CD14-positive monocyte (primary cell): ENCODE measurements around the gene DNAAF3. TPM values are rescaled to one million over a fixed set of nuclear protein-coding genes. Genes with fewer than 3 reads are reported as not detected.
A peak's percentile ranks its signal among the peaks of the same experiment; 100 is the strongest.

Source experiments
- DNase-seq, 3 donors: peaks; one replicate each; pipeline ENCODE4 v3.0.0-alpha.2; 2011 to 2022
- H2AFZ ChIP-seq: 2 replicates; pipeline ENCODE4 v1.6.0; 2012; ENCODE audit warnings: mild to moderate bottlenecking, low read depth, low read length, inconsistent platforms; ENCODE audit not compliant: insufficient read depth, poor library complexity, severe bottlenecking
- H3K27ac ChIP-seq, 2 donors: 1 replicate in 1 of 2; 2 replicates in 1 of 2; pipeline ENCODE4 v1.5.1; 2012 to 2013; ENCODE audit warnings: low read length in 2 of 2, control low read depth in 1 of 2, inconsistent platforms in 1 of 2, low read depth in 1 of 2, mild to moderate bottlenecking in 1 of 2
- H3K27me3 ChIP-seq, 2 donors: one replicate each; pipeline versions ENCODE4 v1.6.0 to v1.6.1; 2011 to 2013; ENCODE audit warnings: low read length in 2 of 2; ENCODE audit not compliant: control insufficient read depth in 2 of 2, insufficient read depth in 2 of 2
- H3K36me3 ChIP-seq, 2 donors: replicated peaks in 1 of 2; 1 replicate in 1 of 2; 2 replicates in 1 of 2; pipeline versions ENCODE4 v1.5.1 to v1.6.1; 2012 to 2013; ENCODE audit warnings: low read length in 2 of 2, control low read depth in 1 of 2, inconsistent platforms in 1 of 2, mild to moderate bottlenecking in 1 of 2; ENCODE audit not compliant: insufficient read depth in 2 of 2, control insufficient read depth in 1 of 2
- H3K4me1 ChIP-seq, 2 donors: 1 replicate in 1 of 2; 2 replicates in 1 of 2; pipeline versions ENCODE4 v1.5.1 to v1.6.1; 2012 to 2013; ENCODE audit warnings: low read length in 2 of 2, control low read depth in 1 of 2, inconsistent platforms in 1 of 2, mild to moderate bottlenecking in 1 of 2, moderate library complexity in 1 of 2; ENCODE audit not compliant: insufficient read depth in 2 of 2, control insufficient read depth in 1 of 2
- H3K4me2 ChIP-seq: replicated peaks from 2 replicates; pipeline ENCODE3; 2012; ENCODE audit warnings: low read length, moderate library complexity, mild to moderate bottlenecking; ENCODE audit not compliant: poor library complexity, severe bottlenecking; ENCODE audit errors: extremely low read depth
- H3K4me3 ChIP-seq, 3 experiments: fragments of 200-600 bp in 1 of 3; sonication (generic) in 1 of 3; replicated peaks in 1 of 3; 1 replicate in 2 of 3; 2 replicates in 1 of 3; pipeline ENCODE4 v1.5.1; 2011 to 2013; ENCODE audit warnings: low read length in 3 of 3, mild to moderate bottlenecking in 3 of 3, control low read depth in 2 of 3, low read depth in 2 of 3, inconsistent platforms in 1 of 3, moderate library complexity in 1 of 3
- H3K79me2 ChIP-seq: 2 replicates; pipeline ENCODE4 v1.6.0; 2012; ENCODE audit warnings: mild to moderate bottlenecking, control low read depth, inconsistent platforms, low read length, moderate library complexity; ENCODE audit not compliant: insufficient read depth
- H3K9ac ChIP-seq: 2 replicates; pipeline ENCODE4 v1.6.0; 2017; ENCODE audit warnings: low read length, mild to moderate bottlenecking; ENCODE audit not compliant: insufficient read depth, poor library complexity, severe bottlenecking
- H3K9me3 ChIP-seq, 2 donors: replicated peaks in 1 of 2; 1 replicate in 1 of 2; 2 replicates in 1 of 2; pipeline versions ENCODE4 v1.5.1 to v1.6.1; 2012 to 2013; ENCODE audit warnings: low read length in 2 of 2, control low read depth in 1 of 2; ENCODE audit not compliant: control insufficient read depth in 1 of 2, insufficient read depth in 1 of 2
- H4K20me1 ChIP-seq: 2 replicates; pipeline ENCODE4 v1.6.0; 2012; ENCODE audit warnings: mild to moderate bottlenecking, low read length, control low read depth, moderate library complexity; ENCODE audit not compliant: insufficient read depth
- H3K27ac Mint-ChIP-seq, 7 donors: one replicate each; pipeline ENCODE4 v1.8.0; 2020; ENCODE audit warnings: mild to moderate bottlenecking in 7 of 7, mixed read lengths in 7 of 7, moderate library complexity in 6 of 7, inconsistent platforms in 2 of 7
- H3K27me3 Mint-ChIP-seq, 3 donors: one replicate each; pipeline ENCODE4 v1.8.0; 2021 to 2022; ENCODE audit warnings: low read depth in 3 of 3, mild to moderate bottlenecking in 3 of 3, mixed read lengths in 3 of 3, moderate library complexity in 3 of 3, inconsistent platforms in 1 of 3
- H3K36me3 Mint-ChIP-seq, 2 donors: one replicate each; pipeline ENCODE4 v1.8.0; 2020; ENCODE audit warnings: mixed read lengths in 2 of 2, inconsistent platforms in 1 of 2, mild to moderate bottlenecking in 1 of 2
- H3K4me1 Mint-ChIP-seq: one replicate; pipeline ENCODE4 v1.8.0; 2020; ENCODE audit warnings: mild to moderate bottlenecking, mixed read lengths
- H3K4me3 Mint-ChIP-seq, 2 donors: one replicate each; pipeline ENCODE4 v1.8.0; 2020; ENCODE audit warnings: mild to moderate bottlenecking in 2 of 2, mixed read lengths in 2 of 2, moderate library complexity in 1 of 2
- H3K9me3 Mint-ChIP-seq, 7 donors: one replicate each; pipeline ENCODE4 v1.8.0; 2020 to 2022; ENCODE audit warnings: mixed read lengths in 7 of 7, mild to moderate bottlenecking in 6 of 7, moderate library complexity in 6 of 7, inconsistent platforms in 2 of 7
- WGBS: methylation state at CpG from one replicate; pipeline ENCODE4 v1.1.5; 2013; ENCODE audit warnings: missing lambda C conversion rate; ENCODE audit not compliant: insufficient coverage; 5-methylcytosine and 5-hydroxymethylcytosine counted together
- intact Hi-C, 2 donors: fragments of 100-400 bp; cut with micrococcal nuclease; formaldehyde crosslinking; loops; one replicate each; pipeline versions ENCODE4 v1.15.0 to v1.15.1; 2023
- polyA minus RNA-seq: library from RNA; depleted of rRNA, polyadenylated mRNA; stranded (reverse); fragments of >200 nt; gene quantifications from 2 replicates; pipeline ENCODE4 v1.2.3, GENCODE V29; 2012
- polyA plus RNA-seq, 3 donors: library from polyadenylated mRNA; depleted of rRNA in 1 of 3; unstranded in 2 of 3; stranded (reverse) in 1 of 3; fragments of 300-500 nt in 2 of 3; fragments of >200 nt in 1 of 3; fragmentation: Illumina TruSeq in 2 of 3; gene quantifications; 1 replicate in 2 of 3; 2 replicates in 1 of 3; pipeline ENCODE4 v1.2.3, GENCODE V29; 2012 to 2021
- total RNA-seq, 12 experiments: library from RNA in 1 of 12; stranded (reverse) in 1 of 12; fragments of 120-200 nt in 1 of 12; gene quantifications; one replicate each; pipeline ENCODE4 v1.2.4 and lab custom pipeline; 2013 to 2026; ENCODE audit warnings: mixed read lengths in 6 of 12, inconsistent platforms in 1 of 12
- TF ChIP-seq, protein P1 (sequence below): fragments of 200-600 bp; IDR thresholded peaks from one replicate; pipeline ENCODE4 v1.8.0; 2022; ENCODE audit warnings: antibody characterized with exemption, mild to moderate bottlenecking

The DNAAF3 gene
- not detected for total RNA-seq (2013)
- polyA plus RNA-seq = under 1 TPM in 1 of 3 donors, not detected in 2; 0.19 TPM
- polyA minus RNA-seq = not detected in 2 replicates
- total RNA-seq (lab: John Stamatoyannopoulos, UW) = 0 to 0.45 (median 0.03) reads per million in 11 experiments

DNA sequence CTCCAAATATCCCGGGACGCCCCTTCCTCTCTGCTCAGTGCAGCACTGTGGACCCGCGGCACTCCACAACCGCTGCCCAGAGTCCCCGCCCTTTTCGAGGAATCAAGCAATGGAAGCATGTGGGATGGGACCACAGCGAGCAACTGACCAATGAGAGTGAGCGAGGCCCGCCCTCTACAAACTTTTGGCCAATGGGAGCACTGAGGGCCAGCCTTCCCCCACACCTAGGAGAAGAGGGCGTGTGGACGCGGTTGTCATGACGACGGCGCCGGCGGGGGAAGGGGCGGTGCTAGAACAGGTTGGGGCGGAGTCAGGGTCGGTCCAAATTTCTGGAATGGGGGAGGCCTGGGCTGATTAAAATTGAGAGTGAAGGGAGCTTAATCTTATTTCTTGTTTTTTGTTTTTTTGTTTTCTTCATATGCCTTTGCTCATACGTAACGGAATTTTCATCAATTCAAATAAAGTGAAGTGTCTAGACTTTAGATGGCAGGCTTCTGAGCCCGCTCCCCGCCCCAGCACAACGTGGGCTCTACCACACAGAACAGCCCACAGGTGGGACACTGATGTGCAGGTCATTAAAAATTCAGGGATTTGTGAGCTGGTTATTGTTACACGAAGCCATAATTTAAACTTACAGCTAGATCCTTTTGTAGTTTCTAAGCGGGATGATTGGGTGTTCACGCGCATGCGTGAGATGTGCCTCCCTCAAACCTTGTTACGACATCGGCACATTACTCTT, at the start of gene DNAAF3:
Gene DNAAF3, minus strand, starts transcription at position 84 of the 739 bp plus-strand sequence. CDS start 200 bp downstream, outside the sequence.
- WGBS = 0% methylated on average over 7 of the region's 33 CpGs
- H3K27ac ChIP-seq = no peak within 1 kb of the TSS
- H4K20me1 ChIP-seq = no peaks in the 10 kb centered on the region
- peaks cover 65 to 89% (median 87%) of the 10 kb centered on the region in 3 donors for H3K27me3 Mint-ChIP-seq
- H3K27ac Mint-ChIP-seq = peak within 1 kb of the TSS in 3 of 7 donors; percentile 5 to 47 (median 41)
- H3K4me1 ChIP-seq = peaks cover 15 to 18% of the 10 kb centered on the region in 2 donors
- H3K4me3 ChIP-seq = peak within 1 kb of the TSS in 1 of 3 experiments; percentile 55
- H3K9ac ChIP-seq = no peak within 1 kb of the TSS
- H3K4me3 Mint-ChIP-seq = peak within 1 kb of the TSS; percentile 60 to 92
- H3K9me3 Mint-ChIP-seq = peaks cover 7 to 26% (median 10%) of the 10 kb centered on the region in 7 donors
- peaks cover 13 to 73% of the 10 kb centered on the region in 2 donors for H3K27me3 ChIP-seq
- peak within 1 kb of the TSS; percentile 29 for H2AFZ ChIP-seq
- H3K4me2 ChIP-seq = peak within 1 kb of the TSS; percentile 64
- H3K36me3 Mint-ChIP-seq = peaks cover 6 to 9% of the 10 kb centered on the region in 2 donors
- peak; percentile 64 to 80 (median 70) for DNase-seq
- TF ChIP-seq, protein P1, sequence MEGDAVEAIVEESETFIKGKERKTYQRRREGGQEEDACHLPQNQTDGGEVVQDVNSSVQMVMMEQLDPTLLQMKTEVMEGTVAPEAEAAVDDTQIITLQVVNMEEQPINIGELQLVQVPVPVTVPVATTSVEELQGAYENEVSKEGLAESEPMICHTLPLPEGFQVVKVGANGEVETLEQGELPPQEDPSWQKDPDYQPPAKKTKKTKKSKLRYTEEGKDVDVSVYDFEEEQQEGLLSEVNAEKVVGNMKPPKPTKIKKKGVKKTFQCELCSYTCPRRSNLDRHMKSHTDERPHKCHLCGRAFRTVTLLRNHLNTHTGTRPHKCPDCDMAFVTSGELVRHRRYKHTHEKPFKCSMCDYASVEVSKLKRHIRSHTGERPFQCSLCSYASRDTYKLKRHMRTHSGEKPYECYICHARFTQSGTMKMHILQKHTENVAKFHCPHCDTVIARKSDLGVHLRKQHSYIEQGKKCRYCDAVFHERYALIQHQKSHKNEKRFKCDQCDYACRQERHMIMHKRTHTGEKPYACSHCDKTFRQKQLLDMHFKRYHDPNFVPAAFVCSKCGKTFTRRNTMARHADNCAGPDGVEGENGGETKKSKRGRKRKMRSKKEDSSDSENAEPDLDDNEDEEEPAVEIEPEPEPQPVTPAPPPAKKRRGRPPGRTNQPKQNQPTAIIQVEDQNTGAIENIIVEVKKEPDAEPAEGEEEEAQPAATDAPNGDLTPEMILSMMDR = no peak
- no peaks in the 10 kb centered on the region for H3K79me2 ChIP-seq
- peaks cover 12% of the 10 kb centered on the region for H3K4me1 Mint-ChIP-seq
- intact Hi-C loops = loop anchor here in 1 of 2 donors (10.0 kb wide), 1 partner anchor 82 kb away; no protein-coding TSS in a partner anchor
- H3K36me3 ChIP-seq = no peaks in the 10 kb centered on the region
- peaks cover 10 to 11% of the 10 kb centered on the region in 2 donors for H3K9me3 ChIP-seq

DNA sequence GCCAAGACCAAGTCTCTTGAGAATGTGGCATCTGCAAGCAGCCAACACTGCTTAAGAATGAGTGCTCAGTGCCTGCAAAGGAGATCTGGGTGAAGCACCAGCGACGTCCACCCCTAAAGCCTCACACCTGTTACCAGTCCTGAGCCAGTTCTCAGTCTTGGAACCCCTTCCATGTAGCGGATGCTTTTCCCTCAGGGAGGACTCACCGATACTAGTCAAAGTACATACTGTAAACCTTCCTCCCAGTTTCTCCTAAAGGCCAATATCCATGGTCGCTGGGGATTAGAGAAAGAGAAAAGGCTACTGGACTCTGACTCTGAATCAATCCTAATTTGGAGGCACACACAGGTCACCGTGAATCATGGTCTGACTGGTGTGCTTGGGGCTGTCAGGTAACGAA, 47.1 kb upstream of the DNAAF3 start:
- Histone ChIP-seq H3K27ac (no peak overlapping the region), H4K20me1 (no peaks in the 10 kb centered on the region), H3K79me2 (no peaks in the 10 kb centered on the region), H3K27me3 (no peaks in the 10 kb centered on the region), H3K9ac (no peak overlapping the region), H3K36me3 (no peaks in the 10 kb centered on the region), H2AFZ (no peak overlapping the region), H3K4me1 (peaks cover 17 to 27% of the 10 kb centered on the region in 2 donors), H3K9me3 (peaks cover 6 to 8% of the 10 kb centered on the region in 2 donors), H3K4me3 (no peak overlapping the region), H3K4me2 (no peak overlapping the region)
- Mint-ChIP-seq H3K9me3 (peaks cover 9 to 18% (median 16%) of the 10 kb centered on the region in 7 donors), H3K27me3 (peaks cover 11 to 22% (median 11%) of the 10 kb centered on the region in 3 donors), H3K4me1 (peaks cover 21% of the 10 kb centered on the region), H3K4me3 (no peak overlapping the region), H3K36me3 (no peaks in the 10 kb centered on the region), H3K27ac (no peak overlapping the region)
- intact Hi-C loops = no loop called here
- DNase-seq = no peak
- 84% methylated on average over 4 of the region's 7 CpGs for WGBS
- TF ChIP-seq, protein P1 = no peak
